PC-9 (cell line): ENCODE measurements around the gene COL25A1. TPM values are rescaled to one million over a fixed set of nuclear protein-coding genes. Genes with fewer than 3 reads are reported as not detected.

ENCODE experiments used
- BruUV-seq: library from RNA; stranded (reverse); fragments of 400-500 nt; replicated peaks from 2 replicates; lab custom pipeline; 2021; lab: Mats Ljungman, UMichigan
- CTCF ChIA-PET: fragments of 300-600 bp; sonication (Branson Sonifier 250); formaldehyde crosslinking; loops from one replicate; lab custom pipeline; 2022; ENCODE audit warnings: antibody characterized with exemption; lab: Charles Lee
- POLR2A ChIA-PET: fragments of 300-600 bp; sonication (Branson Sonifier 250); formaldehyde crosslinking; loops from one replicate; lab custom pipeline; 2022; ENCODE audit warnings: antibody characterized with exemption; ENCODE audit not compliant: unreplicated experiment; lab: Charles Lee
- DNase-seq, 2 experiments: peaks; one replicate each; pipeline versions ENCODE4 v3.0.0 to v3.0.0-alpha.2; 2015 to 2022; ENCODE audit warnings: mixed read lengths in 1 of 2
- H2AFZ ChIP-seq: fragments of 200-600 bp; sonication (generic); 2 replicates; pipeline ENCODE4 v1.8.1; 2017; ENCODE audit warnings: antibody characterized with exemption
- H3F3A ChIP-seq: fragments of 200-600 bp; sonication (generic); 2 replicates; pipeline ENCODE4 v1.8.1; 2017; ENCODE audit warnings: antibody characterized with exemption, mild to moderate bottlenecking, low read depth; ENCODE audit not compliant: insufficient read depth
- H3K27ac ChIP-seq: fragments of 200-600 bp; sonication (generic); 2 replicates; pipeline ENCODE4 v1.6.1; 2016; ENCODE audit warnings: mixed run types
- H3K27me3 ChIP-seq: fragments of 200-600 bp; sonication (generic); 2 replicates; pipeline ENCODE4 v1.6.1; 2016; ENCODE audit warnings: low read depth, mixed run types; ENCODE audit not compliant: insufficient read depth
- H3K36me3 ChIP-seq: fragments of 200-600 bp; sonication (generic); 2 replicates; pipeline ENCODE4 v1.6.1; 2016; ENCODE audit warnings: low read depth, mixed run types
- H3K4me1 ChIP-seq: fragments of 200-600 bp; sonication (generic); replicated peaks from 2 replicates; pipeline ENCODE4 v1.6.1; 2016; ENCODE audit warnings: mixed run types; ENCODE audit not compliant: insufficient read depth
- H3K4me2 ChIP-seq: fragments of 200-600 bp; sonication (generic); 2 replicates; pipeline ENCODE4 v1.6.1; 2017; ENCODE audit warnings: mixed run types
- H3K4me3 ChIP-seq: fragments of 200-600 bp; sonication (generic); 2 replicates; pipeline ENCODE4 v1.6.1; 2016; ENCODE audit warnings: mixed run types
- H3K79me2 ChIP-seq: fragments of 200-600 bp; sonication (generic); 2 replicates; pipeline ENCODE4 v1.6.1; 2017; ENCODE audit warnings: low read depth, mixed run types
- H3K9me2 ChIP-seq: fragments of 200-600 bp; sonication (generic); 2 replicates; pipeline ENCODE4 v1.8.1; 2017; ENCODE audit warnings: mild to moderate bottlenecking; ENCODE audit not compliant: insufficient read depth
- H3K9me3 ChIP-seq: fragments of 200-600 bp; sonication (generic); 2 replicates; pipeline ENCODE4 v1.8.1; 2016; ENCODE audit warnings: low read depth; ENCODE audit not compliant: insufficient read depth
- H4K20me1 ChIP-seq: fragments of 200-600 bp; sonication (generic); 2 replicates; pipeline ENCODE4 v1.8.1; 2017; ENCODE audit not compliant: insufficient read depth
- EZH2 ChIP-seq: fragments of 200-600 bp; sonication (generic); IDR thresholded peaks from 2 replicates; pipeline ENCODE4 v1.8.0; 2017; ENCODE audit warnings: antibody characterized with exemption, low read depth
- intact Hi-C: fragments of 100-400 bp; cut with micrococcal nuclease; formaldehyde crosslinking; loops from one replicate; pipeline ENCODE4 v1.10.0; 2022; ENCODE audit not compliant: unreplicated experiment
- total RNA-seq: library from RNA; stranded (reverse); gene quantifications from 2 replicates; pipeline ENCODE4 v1.2.3, GENCODE V29; 2021
- TF ChIP-seq, protein P1 (sequence below): fragments of 200-600 bp; sonication (generic); conservative IDR thresholded peaks from 2 replicates; pipeline ENCODE4 v1.6.1; 2017; ENCODE audit warnings: mixed run types, antibody characterized with exemption, mild to moderate bottlenecking, moderate library complexity

The COL25A1 gene
- total RNA-seq, 1 experiment from 2014 or later: not detected

DNA sequence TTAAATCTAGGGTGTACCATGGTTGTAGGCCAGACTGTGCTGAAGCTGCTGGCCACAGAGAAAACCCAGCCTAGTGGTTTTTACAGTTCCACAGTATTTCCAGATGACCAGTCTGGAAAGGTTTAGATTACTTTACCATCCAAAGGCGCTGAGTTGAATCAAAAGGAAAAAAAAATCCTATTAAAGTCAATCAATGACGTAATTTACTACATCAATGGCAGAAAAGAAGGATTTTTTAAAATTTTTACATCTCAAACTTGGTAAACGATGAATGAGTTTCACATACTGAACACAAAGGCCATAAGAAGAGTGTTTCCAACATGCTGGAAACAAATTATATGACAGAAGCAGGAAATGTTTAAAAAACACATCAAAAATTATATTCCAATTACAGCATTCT is 409.0 kb downstream of the COL25A1 start:
- no peaks in the 10 kb centered on the region for H3K9me2 ChIP-seq
- H4K20me1 ChIP-seq: no peaks in the 10 kb centered on the region
- H3K4me1 ChIP-seq: no peaks in the 10 kb centered on the region
- DNase-seq: no peak
- CTCF ChIA-PET: no interaction called here
- no peaks in the 10 kb centered on the region for H3F3A ChIP-seq
- H3K4me3 ChIP-seq: no peak overlapping the region
- TF ChIP-seq, protein P1, sequence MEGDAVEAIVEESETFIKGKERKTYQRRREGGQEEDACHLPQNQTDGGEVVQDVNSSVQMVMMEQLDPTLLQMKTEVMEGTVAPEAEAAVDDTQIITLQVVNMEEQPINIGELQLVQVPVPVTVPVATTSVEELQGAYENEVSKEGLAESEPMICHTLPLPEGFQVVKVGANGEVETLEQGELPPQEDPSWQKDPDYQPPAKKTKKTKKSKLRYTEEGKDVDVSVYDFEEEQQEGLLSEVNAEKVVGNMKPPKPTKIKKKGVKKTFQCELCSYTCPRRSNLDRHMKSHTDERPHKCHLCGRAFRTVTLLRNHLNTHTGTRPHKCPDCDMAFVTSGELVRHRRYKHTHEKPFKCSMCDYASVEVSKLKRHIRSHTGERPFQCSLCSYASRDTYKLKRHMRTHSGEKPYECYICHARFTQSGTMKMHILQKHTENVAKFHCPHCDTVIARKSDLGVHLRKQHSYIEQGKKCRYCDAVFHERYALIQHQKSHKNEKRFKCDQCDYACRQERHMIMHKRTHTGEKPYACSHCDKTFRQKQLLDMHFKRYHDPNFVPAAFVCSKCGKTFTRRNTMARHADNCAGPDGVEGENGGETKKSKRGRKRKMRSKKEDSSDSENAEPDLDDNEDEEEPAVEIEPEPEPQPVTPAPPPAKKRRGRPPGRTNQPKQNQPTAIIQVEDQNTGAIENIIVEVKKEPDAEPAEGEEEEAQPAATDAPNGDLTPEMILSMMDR: no peak
- no peak for TF ChIP-seq EZH2
- no peak overlapping the region for H3K27ac ChIP-seq
- H3K36me3 ChIP-seq: no peaks in the 10 kb centered on the region
- H3K4me2 ChIP-seq: no peak overlapping the region
- intact Hi-C loops: no loop called here
- POLR2A ChIA-PET: no interaction called here
- H2AFZ ChIP-seq: no peak overlapping the region
- BruUV-seq: no TSS peak
- no peaks in the 10 kb centered on the region for H3K9me3 ChIP-seq
- H3K79me2 ChIP-seq: no peaks in the 10 kb centered on the region
- H3K27me3 ChIP-seq: no peaks in the 10 kb centered on the region

DNA sequence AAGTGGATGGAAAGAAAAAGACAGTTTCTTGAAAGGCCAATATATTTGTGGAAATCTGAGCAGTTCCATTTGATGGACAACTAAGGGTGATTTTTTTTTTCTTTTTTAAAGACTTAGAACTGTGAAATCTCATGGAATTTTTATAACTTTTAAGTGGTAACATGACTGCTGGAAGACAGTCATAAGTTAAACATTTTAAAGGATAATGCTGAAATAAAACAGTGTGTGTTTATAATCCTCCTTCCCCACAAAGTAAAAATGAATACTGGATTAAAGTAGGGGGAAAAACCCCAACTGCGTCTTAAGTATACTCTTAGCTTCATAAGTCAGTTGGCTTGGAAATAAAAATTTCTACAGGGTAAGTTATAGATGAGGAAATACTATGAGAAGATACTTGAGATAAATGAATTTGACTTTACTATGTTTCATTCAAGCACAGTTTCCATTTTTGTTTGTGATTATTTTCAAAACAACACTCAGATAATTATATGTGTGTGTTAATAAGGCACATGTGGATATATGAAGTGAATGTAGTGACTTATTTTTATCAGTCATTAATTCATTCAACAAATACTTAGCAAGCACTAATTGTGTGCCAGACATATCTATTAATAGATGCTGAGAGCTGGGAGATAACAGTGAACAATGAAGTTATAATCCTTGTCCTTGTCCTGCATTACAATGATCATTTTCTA is 410.4 kb downstream of the COL25A1 start:
- BruUV-seq: no TSS peak
- Histone ChIP-seq H3K79me2 (no peaks in the 10 kb centered on the region), H3K4me2 (no peak overlapping the region), H3K4me3 (no peak overlapping the region), H4K20me1 (no peaks in the 10 kb centered on the region), H3F3A (no peaks in the 10 kb centered on the region), H3K9me3 (no peaks in the 10 kb centered on the region), H3K27ac (no peak overlapping the region), H2AFZ (no peak overlapping the region), H3K36me3 (no peaks in the 10 kb centered on the region), H3K4me1 (no peaks in the 10 kb centered on the region), H3K27me3 (no peaks in the 10 kb centered on the region), H3K9me2 (no peaks in the 10 kb centered on the region)
- DNase-seq: no peak
- no peak for TF ChIP-seq EZH2
- TF ChIP-seq, protein P1: no peak
- intact Hi-C loops: no loop called here
- ChIA-PET CTCF (no interaction called here), POLR2A (no interaction called here)

DNA sequence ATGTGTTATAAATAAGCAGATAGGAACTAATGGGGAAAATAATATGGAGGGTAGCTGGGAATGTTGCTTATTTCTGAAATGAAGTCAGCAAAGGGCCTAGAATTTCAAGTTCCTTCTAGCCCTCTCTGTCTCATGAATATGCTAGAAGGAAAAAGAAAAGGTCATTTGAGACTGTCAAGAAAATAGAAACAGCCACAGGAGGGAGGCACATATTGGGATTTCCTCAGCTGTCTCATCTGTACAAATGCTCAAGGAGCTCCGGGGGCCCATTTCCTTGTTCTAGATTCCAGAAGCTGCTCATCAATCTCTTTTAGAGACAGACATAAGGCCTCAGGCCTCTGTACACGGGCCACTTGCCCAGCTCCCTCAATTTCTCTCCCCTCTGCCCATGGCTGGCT is 412.0 kb downstream of the COL25A1 start:
- BruUV-seq: no TSS peak

More for the DNA sequence above, 412.0 kb downstream of the COL25A1 start:
- Histone ChIP-seq H3K9me2 (no peaks in the 10 kb centered on the region), H4K20me1 (no peaks in the 10 kb centered on the region), H3K79me2 (no peaks in the 10 kb centered on the region), H3K4me3 (no peak overlapping the region), H3F3A (no peaks in the 10 kb centered on the region), H3K27ac (no peak overlapping the region), H3K27me3 (no peaks in the 10 kb centered on the region), H3K4me2 (no peak overlapping the region), H3K4me1 (no peaks in the 10 kb centered on the region), H3K9me3 (no peaks in the 10 kb centered on the region), H3K36me3 (no peaks in the 10 kb centered on the region), H2AFZ (no peak overlapping the region)
- DNase-seq: no peak
- TF ChIP-seq EZH2: no peak
- TF ChIP-seq, protein P1: no peak
- ChIA-PET POLR2A (no interaction called here), CTCF (no interaction called here)
- intact Hi-C loops: no loop called here
